ENCODE results near the gene NRF1. TPM values are rescaled to one million over a fixed set of nuclear protein-coding genes. Genes with fewer than 3 reads are reported as not detected.

Gene NRF1
- polyA plus RNA-seq, 2 of the 4 experiments (the other 2 are of a cell fraction): 11.2 to 18.5 TPM

DNA sequence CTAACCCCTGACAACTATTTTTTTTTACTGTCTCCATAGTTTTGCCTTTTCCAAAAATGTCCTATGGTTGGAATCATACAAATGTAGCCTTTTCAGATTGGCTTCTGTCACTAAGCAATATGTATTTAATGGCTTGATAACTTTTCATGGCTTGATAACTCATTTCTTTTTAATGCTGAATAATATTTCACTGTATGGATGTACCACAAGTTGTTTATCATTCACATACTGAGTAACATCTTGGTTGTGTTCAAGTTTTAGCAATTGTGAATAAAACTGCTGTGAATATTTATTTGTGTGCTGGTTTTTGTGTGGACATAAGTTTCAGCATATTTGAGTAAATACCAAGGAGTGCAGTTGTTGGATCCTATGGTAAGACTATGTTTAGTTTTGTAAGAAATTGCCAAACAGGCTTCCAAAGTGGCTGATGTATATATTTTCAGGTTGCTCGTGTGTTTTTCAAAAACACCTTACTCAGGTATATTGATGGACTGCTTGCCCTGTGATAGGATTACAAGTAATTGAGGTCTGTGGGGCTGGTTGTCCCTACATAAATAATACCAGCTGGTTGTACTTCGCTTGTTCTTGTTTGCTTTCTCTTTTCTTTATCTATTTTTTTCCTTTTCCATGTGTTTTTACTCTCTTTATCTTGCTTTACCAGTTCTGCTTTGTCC is 23.0 kb downstream of the NRF1 start:
- ChIA-PET POLR2A (interaction anchor here (1.6 kb wide), 1 partner anchor 23 kb away, joined by 3 read pairs; the partner anchor contains the start of gene NRF1), CTCF (interaction anchor here (0.5 to 2.8 kb wide), 14 partner anchors 9 to 416 kb away, joined by 3 to 24 read pairs (median 4); no protein-coding TSS in a partner anchor)
- no peak overlapping the region for H3K27ac ChIP-seq
- no peak overlapping the region for H3K4me2 ChIP-seq
- TF ChIP-seq MAZ (IDR thresholded peaks at IDR 0.05; ENCODE audit: borderline replicate concordance, low read depth, low read length) (no peak), EHF (CRISPR knock-in tag; IDR thresholded peaks at IDR 0.05) (no peak), POLR2A (IDR thresholded peaks at IDR 0.05; ENCODE audit: low read length) (no peak), HDAC2 (IDR thresholded peaks at IDR 0.05) (no peak), GATA3 (IDR thresholded peaks at IDR 0.05; ENCODE audit: borderline replicate concordance) (no peak), NR3C1 (IDR thresholded peaks at IDR 0.05) (no peak), RNF2 (IDR thresholded peaks at IDR 0.05; ENCODE audit: borderline replicate concordance, low read depth) (no peak), REST (IDR thresholded peaks at IDR 0.05) (no peak), MAFK (IDR thresholded peaks at IDR 0.05; ENCODE audit: partially characterized antibody) (no peak), ZC3H11A (IDR thresholded peaks at IDR 0.05) (no peak), CEBPB (IDR thresholded peaks at IDR 0.05) (no peak), EHMT2 (IDR thresholded peaks at IDR 0.05; ENCODE audit: low read depth) (no peak), PHF8 (IDR thresholded peaks at IDR 0.05; ENCODE audit: borderline replicate concordance, low read depth) (no peak), CBX2 (IDR thresholded peaks at IDR 0.05; ENCODE audit: borderline replicate concordance, low read depth) (no peak), JUN (IDR thresholded peaks at IDR 0.05) (no peak), MYC (IDR thresholded peaks at IDR 0.05; ENCODE audit: borderline replicate concordance, low read length) (no peak)
- TF ChIP-seq, protein P1, sequence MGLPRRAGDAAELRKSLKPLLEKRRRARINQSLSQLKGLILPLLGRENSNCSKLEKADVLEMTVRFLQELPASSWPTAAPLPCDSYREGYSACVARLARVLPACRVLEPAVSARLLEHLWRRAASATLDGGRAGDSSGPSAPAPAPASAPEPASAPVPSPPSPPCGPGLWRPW (IDR thresholded peaks at IDR 0.05): no peak
- TF ChIP-seq, protein P2, sequence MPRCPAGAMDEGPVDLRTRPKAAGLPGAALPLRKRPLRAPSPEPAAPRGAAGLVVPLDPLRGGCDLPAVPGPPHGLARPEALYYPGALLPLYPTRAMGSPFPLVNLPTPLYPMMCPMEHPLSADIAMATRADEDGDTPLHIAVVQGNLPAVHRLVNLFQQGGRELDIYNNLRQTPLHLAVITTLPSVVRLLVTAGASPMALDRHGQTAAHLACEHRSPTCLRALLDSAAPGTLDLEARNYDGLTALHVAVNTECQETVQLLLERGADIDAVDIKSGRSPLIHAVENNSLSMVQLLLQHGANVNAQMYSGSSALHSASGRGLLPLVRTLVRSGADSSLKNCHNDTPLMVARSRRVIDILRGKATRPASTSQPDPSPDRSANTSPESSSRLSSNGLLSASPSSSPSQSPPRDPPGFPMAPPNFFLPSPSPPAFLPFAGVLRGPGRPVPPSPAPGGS (IDR thresholded peaks at IDR 0.05): no peak
- peaks cover 16% of the 10 kb centered on the region; the same call in 2 of the 3 replicates for H3K4me1 ChIP-seq
- 84% methylated on average over 2 of the region's 2 CpGs for WGBS (ENCODE audit: missing lambda C conversion rate)
- no peaks in the 10 kb centered on the region for H3K9me3 ChIP-seq
- ATAC-seq (no peak), DNase-seq (ENCODE audit: low read depth in 1 of 2, low spot score in 1 of 2) (no peak), FAIRE-seq (no peak)
- H3K4me3 ChIP-seq: no peak overlapping the region

- no peaks in the 10 kb centered on the region for H3K9me3 ChIP-seq
- peak overlapping the region; percentile 45; the same call in 2 of the 3 replicates for H3K4me2 ChIP-seq
- H3K27ac ChIP-seq: no peak overlapping the region
- ChIA-PET CTCF (interaction anchor here (0.6 to 2.8 kb wide), 16 partner anchors 8 to 417 kb away, joined by 3 to 24 read pairs (median 4); no protein-coding TSS in a partner anchor), POLR2A (interaction anchor here (1.6 kb wide), 1 partner anchor 24 kb away, joined by 3 read pairs; the partner anchor contains the start of gene NRF1)
- H3K4me1 ChIP-seq: peaks cover 11% of the 10 kb centered on the region; the same call in 2 of the 3 replicates
- ATAC-seq: peak; percentile 99 to 100
- no peak for FAIRE-seq
- DNase-seq (ENCODE audit: low read depth in 1 of 2, low spot score in 1 of 2): peak; percentile 79 to 81
- no peak overlapping the region for H3K4me3 ChIP-seq
- WGBS (ENCODE audit: missing lambda C conversion rate): 4% methylated on average over 6 of the region's 6 CpGs
- peak in 1 of 2 experiments; percentile 38; a peak in 1 of 4 replicates for TF ChIP-seq CEBPB (IDR thresholded peaks at IDR 0.05)
- no peak for TF ChIP-seq FOSL2 (IDR thresholded peaks at IDR 0.05)
- no peak for TF ChIP-seq FOSL2 (CRISPR knock-in tag; IDR thresholded peaks at IDR 0.05)
- TF ChIP-seq SMC3 (IDR thresholded peaks at IDR 0.05): peak; percentile 82
- no peak for TF ChIP-seq NR3C1 (IDR thresholded peaks at IDR 0.05)
- no peak for TF ChIP-seq CBX2 (IDR thresholded peaks at IDR 0.05; ENCODE audit: borderline replicate concordance, low read depth)
- TF ChIP-seq PHF8 (IDR thresholded peaks at IDR 0.05; ENCODE audit: borderline replicate concordance, low read depth): no peak
- no peak for TF ChIP-seq CHD4 (IDR thresholded peaks at IDR 0.05; ENCODE audit: borderline replicate concordance)
- peak; percentile 78 to 83 for TF ChIP-seq RAD21 (conservative IDR thresholded peaks at IDR 0.05 in 1 of 2, IDR thresholded peaks at IDR 0.05 in 1 of 2)
- no peak for TF ChIP-seq CBX8 (IDR thresholded peaks at IDR 0.05)
- no peak for TF ChIP-seq HOXA7 (CRISPR knock-in tag; IDR thresholded peaks at IDR 0.05)
- TF ChIP-seq, protein P3, sequence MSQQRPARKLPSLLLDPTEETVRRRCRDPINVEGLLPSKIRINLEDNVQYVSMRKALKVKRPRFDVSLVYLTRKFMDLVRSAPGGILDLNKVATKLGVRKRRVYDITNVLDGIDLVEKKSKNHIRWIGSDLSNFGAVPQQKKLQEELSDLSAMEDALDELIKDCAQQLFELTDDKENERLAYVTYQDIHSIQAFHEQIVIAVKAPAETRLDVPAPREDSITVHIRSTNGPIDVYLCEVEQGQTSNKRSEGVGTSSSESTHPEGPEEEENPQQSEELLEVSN (IDR thresholded peaks at IDR 0.05; ENCODE audit: borderline replicate concordance, low read depth): no peak
- no peak for TF ChIP-seq REST (IDR thresholded peaks at IDR 0.05)
Observed at GRCh38 chr7:129635300-129636029, 23.9 kb downstream of the NRF1 start.

All from A549 (cell line).